GM11168 (cell line): ENCODE results near the gene PAK5.

Experiments
- in situ Hi-C: fragments of 300-500 bp; cut with MboI; formaldehyde crosslinking; loops from one replicate; pipeline ENCODE4 v1.12.0; 2022; ENCODE audit warnings: low sequenced_read_pairs; ENCODE audit not compliant: unreplicated experiment

PAK5 gene

DNA sequence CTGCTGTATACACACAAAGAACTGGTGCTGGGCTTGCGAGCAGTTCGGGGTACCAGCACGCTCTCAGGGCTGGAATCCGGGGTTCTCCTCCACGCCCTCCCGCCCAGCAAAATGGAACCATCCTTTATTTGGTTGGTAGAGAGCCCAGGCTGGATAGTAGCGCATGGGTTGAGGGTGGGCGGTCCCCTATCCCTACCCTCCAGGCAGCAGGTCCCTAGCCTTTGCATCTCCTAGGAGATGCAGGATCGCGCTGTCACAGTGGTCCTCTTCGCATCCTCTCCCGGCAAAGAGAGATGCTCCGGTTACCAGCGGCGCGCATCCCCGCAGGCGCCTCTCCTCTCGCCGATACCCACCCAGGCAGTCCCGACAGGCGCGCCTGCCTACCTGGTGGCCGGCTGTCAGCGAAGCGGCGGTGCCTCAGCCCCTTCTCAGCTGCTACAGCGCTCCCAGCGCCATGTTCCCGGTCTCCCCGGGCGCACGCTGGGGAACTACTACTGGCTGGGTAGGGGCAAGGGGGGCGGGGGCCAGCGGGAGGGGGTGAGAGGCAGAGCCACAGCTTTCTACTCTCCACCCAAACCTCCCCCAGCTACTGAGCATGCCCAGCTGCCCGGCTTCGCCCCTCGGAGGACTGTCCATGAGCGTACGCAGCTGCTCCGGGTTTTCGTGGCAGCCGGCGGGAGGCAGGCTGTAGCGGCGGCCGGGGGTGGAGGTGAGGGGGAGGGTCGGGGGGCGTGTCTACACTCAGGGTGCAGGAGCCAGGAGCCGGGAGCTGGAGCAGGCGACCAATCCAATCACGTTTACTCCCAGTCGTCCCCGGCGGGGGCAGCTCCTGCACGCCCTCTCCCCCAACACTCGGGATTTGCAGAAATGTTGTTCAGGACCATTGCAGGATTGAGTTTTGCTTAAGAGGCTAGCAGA lies at the start of gene PAK5:
Gene PAK5 (minus strand): TSS at position 699 of the 918 bp plus-strand sequence. CDS start 194,748 bp downstream, outside the sequence.
- in situ Hi-C loops = no loop called here

DNA sequence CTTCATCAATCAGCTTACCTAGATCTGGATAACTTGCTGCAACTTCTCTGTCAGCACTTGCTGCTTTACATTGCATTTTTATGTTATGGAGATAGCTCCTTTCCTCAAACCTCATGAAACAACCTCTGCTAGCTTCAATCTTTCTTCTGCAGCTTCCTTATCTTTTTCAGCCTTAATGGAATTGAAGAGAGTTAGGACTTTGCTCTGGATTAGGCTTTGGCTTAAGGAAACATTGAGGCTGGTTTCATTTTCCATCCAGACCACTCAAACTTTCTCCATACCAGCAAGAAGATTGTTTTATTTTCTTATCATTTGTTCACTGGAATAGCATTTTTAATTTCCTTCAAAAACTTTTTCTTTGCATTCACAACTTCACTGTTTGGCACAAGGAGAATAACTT lies 48.8 kb upstream of the PAK5 start:
- in situ Hi-C loops = no loop called here

DNA sequence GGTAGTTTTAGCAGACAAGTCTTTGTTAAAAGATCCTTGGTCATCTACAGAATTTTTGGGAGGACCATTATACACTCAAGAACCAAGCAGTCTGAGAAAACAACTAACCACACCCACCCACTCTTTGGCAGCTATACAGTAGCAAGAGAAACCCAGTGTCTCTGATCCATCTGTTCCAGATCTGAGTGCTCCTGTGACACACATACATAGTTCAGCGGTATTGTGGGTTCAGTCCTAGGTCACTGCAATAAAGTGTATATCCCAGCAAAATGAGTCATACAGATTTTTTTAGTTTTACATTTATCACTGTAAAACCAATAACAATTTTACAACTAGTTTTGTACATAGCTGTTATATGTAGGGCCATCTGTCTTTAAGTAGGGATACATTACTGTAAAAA lies 47.4 kb upstream of the PAK5 start:
- in situ Hi-C loops = no loop called here

DNA sequence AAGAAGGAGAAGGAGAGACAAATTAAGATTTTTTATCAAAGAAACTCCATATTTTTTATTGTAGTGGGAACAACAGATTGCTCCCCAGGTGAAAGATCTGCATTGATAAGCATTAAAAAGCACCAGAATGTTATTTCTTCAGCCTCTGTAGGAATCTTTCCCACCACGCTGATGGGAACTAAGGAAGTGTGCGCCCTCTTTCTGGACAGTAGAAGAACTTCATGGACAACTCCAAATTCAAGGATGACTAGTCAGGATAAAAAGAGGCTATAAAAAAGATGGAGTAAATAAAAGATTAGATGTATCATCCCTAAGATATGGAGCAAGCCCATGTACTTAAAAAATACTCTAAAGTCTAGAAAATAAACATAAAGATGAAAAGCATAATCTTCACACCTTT lies 45.8 kb upstream of the PAK5 start:
- in situ Hi-C loops = no loop called here

- in situ Hi-C loops = no loop called here
These were observed 45.2 kb upstream of the PAK5 start for GRCh38 chr20:9884061-9884460.

GRCh38 chr20:9877932-9878495 lies 39.1 kb upstream of the PAK5 start:
- in situ Hi-C loops = no loop called here

DNA sequence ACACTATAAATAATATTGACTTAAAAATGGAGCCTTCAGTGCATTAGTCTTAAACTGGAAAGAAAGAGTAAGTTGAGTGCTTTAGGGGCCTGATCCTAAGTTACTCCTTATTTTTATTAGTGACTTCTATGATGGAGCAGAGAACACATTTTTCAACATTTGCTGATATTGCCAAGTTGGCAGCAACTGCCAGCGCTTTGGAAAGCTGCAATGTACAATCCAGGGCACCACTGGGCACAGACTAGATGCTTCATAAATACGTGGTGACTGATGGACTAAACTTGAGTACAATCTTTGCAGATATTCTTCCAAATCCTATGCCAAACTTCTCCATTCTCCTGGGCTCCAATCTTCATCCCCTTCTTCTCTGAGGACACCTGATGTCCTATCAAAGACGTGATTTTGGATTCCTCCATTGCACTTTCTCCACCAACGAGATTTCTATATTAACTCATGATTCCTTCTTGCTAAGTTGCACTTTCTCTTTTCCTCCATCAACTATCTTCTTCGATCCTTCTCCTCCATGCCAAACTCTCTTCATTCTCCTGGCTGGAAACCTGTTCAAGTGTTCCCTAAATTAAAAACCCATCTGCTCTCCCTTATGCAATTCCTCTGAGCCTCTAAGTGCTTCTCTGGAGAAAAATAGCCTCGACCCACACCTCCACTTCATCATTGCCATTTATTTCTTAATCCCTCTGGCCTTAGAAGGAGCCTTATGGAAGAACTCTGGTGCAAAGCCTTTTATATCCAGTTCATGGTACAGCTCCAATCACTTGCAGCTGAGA lies 28.5 kb upstream of the PAK5 start:
- in situ Hi-C loops = no loop called here

DNA sequence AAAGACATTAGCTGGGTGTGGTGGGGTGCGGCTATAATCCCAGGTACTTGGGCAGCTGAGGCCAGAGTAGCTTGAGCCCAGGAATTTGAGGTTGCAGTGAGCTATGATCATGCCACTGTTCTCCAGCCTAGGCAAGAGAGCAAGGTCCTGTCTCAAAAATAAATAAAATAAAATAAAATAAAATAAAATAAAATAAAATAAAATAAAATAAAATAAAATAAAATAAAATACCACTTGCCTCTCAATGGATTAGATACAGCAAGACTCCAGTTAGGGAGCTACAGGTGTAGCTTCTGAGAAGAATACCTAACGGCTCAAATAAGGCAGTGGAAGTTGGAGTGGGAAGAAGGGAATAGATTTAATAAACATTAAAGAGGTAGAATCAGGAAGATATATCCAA lies 13.7 kb upstream of the PAK5 start:
- in situ Hi-C loops = no loop called here

DNA sequence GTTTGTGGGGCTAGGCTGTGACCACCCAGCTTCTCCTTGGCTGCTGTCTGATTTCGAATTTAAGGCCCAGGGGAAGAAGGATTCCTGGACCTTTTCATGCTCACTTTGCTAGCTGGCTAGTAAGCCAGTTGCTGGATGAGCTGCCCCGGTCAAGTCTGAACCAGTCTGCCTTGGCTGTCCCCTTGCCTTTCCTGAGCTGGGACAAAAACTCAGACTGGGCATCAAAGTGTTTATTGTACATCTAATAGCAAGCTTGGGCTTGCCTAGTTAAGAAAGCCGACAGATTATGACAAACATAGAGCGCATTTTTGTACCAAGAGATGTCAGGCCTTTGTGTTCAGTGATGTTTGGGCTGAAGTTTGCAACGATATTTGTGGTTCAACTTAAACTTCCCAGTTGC lies 750 bp upstream of the PAK5 start:
- in situ Hi-C loops = no loop called here

- in situ Hi-C loops = no loop called here
These were observed 870 bp downstream of the PAK5 start for GRCh38 chr20:9838035-9838377.

- in situ Hi-C loops = no loop called here
These were observed 1.2 kb downstream of the PAK5 start for GRCh38 chr20:9837634-9838033.

DNA sequence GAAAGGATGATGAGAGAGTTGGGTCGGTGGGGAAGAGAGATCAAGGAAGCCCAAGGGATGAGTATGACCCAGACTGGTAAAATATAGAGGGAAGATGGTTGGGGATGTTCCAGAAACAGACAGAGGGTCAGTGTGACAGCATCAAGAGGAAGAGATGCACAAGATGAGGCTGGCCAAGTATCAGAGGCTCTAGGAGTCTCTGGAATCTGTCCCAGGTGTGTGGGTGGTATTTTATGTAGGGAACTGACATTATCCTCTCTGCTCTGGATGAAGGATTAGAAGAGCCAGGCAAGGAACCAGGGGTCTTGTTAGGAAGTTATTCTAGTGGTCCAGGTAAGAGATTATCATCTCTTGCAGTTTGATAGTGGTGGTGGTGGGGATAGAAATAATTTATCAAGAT lies 3.6 kb downstream of the PAK5 start:
- in situ Hi-C loops = no loop called here

DNA sequence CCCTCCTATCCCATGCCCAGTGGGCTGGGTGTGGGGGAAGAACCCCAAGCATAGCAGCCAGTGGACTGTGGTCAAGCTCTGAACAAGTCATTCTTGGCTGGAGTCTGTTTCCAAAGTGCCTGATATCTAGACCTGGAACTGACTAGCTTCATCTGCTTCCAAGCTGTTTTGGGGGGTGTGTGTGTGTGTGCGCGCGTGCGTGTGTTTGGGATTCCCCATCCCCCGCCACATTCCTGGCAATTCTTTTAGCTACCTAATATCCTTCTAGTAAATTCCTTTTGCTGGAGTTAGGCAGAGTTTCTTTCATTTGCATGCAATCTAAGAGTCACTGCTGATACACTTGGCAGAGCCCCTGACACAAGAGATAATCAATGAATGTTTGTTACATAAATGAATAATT lies 7.8 kb downstream of the PAK5 start:
- in situ Hi-C loops = no loop called here

- in situ Hi-C loops = no loop called here
These were observed 9.0 kb downstream of the PAK5 start for GRCh38 chr20:9829835-9830234.

GRCh38 chr20:9817654-9818053 lies 21.2 kb downstream of the PAK5 start:
- in situ Hi-C loops = no loop called here

DNA sequence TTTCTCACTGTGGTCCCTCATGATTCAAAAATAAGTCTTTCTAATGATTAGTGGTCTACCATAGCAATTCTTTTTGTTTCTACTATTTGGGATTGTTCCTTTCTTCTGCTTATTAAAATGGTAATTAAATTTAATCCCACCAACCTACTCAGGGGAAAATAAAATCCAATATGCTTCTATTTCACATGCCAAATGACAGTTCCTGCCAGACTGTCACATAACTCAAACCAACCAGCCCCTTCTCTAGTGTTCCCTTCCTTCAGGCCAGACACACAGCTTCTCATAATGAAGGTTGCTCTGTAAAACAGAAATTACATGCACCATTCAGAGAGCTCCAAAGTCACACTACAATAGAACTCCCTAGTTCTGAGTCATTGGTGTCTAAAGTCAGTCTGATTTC lies 23.2 kb downstream of the PAK5 start:
- in situ Hi-C loops = no loop called here

- in situ Hi-C loops = no loop called here
These were observed 28.1 kb downstream of the PAK5 start for GRCh38 chr20:9810738-9811137.

- in situ Hi-C loops = no loop called here
These were observed 29.6 kb downstream of the PAK5 start for GRCh38 chr20:9809271-9809670.

DNA sequence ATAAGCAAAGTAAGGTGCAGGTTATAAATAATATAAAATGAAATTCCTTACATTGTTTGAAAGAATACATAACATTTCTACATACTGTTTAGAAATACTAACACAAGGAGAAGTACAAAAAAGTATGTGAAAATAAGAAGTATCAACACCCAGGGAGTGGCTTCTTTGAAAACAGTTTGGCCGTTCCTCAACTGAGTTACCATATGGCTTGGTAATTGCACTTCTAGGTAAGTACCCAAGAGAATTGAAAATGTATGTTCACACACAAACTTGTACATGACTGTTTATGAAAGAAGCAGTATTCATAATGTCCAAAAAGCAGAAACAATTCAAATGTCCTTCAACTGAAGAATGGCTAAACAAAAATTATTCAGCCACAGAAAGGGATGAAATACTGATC lies 30.7 kb downstream of the PAK5 start:
- in situ Hi-C loops = no loop called here

GRCh38 chr20:9807136-9807535 lies 31.7 kb downstream of the PAK5 start:
- in situ Hi-C loops = no loop called here

- in situ Hi-C loops = no loop called here
These were observed 38.5 kb downstream of the PAK5 start for GRCh38 chr20:9800421-9800820.
